ENCODE results near the gene CDH2. TPM values are rescaled to one million over a fixed set of nuclear protein-coding genes. Genes with fewer than 3 reads are reported as not detected.

The CDH2 gene
- total RNA-seq, 1 experiment from 2014 or later: not detected

DNA sequence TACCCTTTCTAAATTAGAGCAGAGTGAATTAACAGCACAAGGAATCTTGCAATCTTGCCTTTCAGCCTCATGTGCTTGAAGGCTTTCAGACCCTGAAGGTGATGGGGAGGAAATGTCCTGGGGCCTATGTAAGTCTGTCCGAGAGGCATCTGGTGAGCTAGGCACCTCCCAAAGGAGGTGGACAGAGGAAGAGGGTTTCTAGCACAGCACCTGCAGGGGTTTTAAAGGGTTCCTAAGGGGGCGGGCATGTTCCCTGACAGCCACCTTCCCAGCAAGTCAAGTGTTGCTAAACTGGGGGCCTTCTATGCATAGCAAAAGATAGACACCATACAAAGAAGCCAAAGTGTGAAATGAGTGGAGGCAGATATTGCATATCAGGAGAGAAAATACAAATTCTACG is 88.5 kb downstream of the CDH2 start:
- DNase-seq (ENCODE audit: low spot score): no peak

DNA sequence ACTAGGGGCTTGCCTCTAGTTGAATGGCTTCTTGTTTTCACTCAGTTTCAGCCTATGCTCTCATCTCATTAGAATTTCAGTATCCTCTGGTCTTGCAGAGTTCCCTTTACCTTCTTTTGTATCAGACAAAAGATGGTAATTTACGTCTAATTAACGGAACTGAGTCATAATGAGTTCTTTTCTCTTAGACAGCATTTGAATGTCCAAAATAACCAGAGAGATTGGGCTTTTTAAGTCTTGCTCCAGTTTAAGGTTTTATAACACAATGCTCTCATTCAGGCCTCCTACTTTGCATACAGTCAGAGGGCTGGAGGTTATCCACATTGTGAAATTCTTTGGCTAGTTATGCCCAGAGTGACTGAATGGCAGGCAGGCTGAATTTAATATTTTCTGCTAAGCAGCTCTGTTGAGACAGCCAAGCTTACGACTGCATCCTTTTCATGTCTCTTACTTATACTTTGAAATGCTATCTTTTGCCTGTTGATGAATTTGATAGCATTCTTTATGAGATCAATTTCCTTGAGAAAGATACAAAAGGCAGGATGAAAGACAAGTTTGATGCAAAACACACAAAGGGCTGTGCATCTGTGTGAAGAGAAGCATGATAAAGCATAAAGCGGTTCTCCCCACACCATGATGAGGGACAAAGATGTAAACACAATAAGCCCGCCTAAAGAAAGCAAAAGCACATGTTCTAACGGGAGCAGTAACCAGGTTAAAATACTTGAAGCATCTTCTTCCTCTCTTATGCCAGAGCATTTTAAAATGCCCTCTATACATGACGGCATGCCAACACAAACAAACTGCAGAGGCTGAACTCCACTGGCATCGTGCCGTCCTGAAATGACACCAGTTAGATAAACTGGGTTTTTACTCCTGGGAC is 90.0 kb downstream of the CDH2 start:
- no peak for DNase-seq (ENCODE audit: low spot score)

DNA sequence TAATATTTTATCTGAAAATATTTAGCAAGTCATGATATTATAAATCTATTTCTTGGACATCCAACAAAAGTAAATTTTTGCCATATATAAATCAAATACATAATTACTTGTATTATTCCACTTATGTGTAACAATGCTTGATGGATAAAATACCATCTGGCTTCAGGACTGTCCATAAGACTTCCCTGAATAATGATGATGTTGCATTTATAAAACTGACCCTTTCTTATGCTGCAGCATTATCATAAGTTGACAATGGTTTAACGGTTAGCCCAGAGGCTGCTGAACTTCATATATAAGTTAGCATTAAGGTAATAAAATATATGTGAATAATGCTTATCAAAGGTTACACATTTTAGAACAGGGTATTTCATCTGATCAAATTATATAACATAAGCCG is 95.4 kb downstream of the CDH2 start:
- no peak for DNase-seq (ENCODE audit: low spot score)

DNA sequence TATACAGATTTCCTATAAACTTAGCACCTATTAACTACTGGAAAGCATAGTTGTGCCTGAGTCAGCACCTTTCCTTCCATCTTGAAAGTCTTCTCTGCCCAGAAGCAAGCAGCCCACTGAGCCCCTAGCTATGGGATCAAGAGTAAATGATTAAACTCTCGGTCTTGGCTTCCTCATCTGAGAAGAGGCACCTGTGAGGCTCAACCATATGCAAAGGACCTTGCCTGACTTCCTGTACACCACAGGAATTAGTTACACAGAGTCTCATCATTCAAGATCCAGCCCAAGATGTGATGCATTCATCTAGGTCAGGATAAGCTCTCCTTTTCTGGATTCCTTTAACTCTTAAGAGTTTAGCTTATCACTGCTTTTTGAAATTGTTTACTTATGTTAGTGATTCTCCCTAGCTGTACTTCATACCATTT is 96.0 kb downstream of the CDH2 start:
- no peak for DNase-seq (ENCODE audit: low spot score)

DNA sequence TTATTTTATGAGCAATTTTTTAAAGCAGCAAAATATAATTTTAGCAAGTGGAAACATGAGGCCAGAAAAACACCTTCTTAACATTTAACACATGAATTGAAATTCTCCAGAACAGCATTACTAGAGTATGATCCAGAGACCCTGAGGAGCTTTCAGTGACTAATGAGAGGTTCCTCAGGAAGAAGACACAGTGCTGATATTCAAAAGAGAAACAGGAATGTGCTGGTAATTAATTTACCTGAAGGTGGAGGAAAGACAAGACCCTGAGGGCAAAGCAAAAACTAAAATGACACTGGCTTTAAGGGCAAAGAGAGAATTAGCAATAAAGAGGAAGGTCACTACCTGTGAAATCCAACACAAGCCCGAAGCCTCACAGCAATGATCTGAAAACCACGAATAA is 97.0 kb downstream of the CDH2 start:
- no peak for DNase-seq (ENCODE audit: low spot score)

DNA sequence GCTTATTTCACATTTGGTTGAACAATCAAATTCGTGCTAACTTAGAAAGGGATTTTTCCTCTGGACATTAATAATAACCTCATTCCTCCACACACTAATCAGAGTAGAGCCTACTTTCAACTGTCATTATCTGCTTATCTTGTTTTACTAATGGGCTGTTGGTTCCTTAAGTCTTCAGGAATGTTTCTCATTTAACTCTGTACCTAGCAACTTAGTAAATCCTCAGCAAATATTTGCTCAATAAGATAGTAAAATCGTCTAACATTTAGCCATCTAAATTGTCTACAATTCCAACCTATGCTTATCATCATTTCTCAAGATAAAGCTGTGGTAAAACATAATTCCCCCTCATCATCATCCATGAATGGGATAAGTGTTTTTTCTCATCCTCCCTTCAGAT is 98.1 kb downstream of the CDH2 start:
- DNase-seq (ENCODE audit: low spot score): no peak

DNA sequence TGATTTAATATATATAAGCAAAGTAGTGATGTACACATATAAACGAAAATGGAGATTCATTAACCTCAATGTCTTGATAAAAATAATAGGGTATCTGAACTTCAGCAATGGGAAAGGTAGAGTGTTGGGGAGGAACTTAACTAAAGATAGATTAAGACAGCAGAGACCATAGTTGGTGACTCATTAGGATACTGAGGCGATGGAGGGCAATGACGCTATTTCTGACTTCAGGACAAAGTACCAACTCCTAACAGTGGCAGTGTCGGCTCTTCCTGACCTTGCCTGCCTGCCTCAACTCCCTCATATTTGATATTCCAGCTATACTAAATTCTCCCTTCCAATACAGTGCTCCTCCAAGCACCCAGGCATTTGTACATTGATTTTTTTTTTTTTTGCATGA is 98.6 kb downstream of the CDH2 start:
- no peak for DNase-seq (ENCODE audit: low spot score)

DNA sequence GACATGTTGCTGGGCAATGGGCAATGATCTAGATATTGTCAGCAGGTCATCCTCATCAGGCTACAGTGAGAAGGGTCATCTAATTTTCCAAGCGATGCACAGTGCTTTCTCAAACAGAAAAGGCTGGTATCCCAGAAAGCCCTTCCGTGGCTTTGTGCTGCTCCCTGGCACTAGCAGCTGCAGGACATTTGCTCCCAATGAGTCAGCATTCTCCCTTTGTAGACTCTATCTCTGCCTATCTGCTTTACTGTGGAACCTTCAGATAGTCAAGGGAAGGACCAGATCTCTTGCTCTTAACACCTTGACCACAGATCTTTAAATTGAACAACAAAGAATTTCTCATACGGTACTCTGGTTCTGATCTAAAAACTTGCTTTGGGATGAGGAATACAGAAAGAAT is 101.4 kb downstream of the CDH2 start:
- DNase-seq (ENCODE audit: low spot score): no peak

DNA sequence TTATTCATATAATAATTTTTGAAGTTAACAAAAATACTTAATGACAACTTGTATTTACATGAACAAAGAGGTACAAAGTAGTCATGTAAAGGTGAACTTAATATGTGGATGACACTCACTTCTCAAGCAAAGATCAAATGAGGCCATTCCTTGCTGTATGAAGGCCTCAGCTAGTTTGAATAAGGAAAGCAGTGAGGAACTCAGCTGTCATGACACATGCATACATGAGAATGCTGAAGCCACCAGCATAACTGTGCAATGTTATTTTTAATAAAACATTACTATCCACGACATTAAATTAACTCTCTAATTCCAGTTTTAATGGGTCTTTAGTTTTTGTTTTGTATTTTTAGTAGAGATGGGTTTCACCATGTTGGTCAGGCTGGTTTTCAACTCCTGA is 102.9 kb downstream of the CDH2 start:
- no peak for DNase-seq (ENCODE audit: low spot score)

DNA sequence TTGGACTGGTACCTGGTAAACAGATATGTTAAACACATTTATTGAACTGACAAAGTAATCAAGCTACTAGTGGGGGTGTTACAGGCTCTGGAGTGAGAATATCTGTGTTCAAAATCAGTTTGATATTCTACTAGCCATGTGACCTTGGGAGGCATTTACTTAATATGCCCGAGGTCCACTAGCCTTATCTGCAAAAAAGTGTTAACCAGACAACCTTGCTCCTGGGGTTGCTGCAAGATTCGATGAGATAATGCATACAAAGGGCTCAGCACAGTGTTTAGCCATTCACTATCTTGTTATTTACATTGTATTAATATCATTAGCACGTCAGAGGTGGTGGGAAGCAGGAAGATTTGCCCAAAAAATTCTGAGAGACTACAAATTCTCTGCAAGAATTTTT is 103.3 kb downstream of the CDH2 start:
- DNase-seq (ENCODE audit: low spot score): no peak

DNA sequence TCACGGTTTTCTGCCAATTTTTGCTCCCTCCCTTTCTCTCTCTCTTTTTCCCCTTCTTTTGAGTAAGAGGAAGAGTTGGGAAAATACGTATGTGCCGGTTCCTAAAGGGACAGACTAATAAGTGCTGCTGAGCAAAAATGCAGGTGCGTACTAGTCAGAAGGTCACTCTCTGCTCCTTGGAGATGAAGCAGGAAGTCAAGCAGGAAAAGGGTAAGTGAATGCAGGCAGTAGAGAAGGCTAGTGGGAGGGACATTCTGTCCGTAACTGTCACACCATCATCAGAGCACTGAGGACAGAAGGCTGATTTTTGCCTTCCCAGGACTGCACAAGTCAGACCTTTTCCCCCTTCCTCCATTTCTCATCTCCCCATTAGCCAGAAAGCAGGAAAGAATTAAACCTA is 105.7 kb downstream of the CDH2 start:
- DNase-seq (ENCODE audit: low spot score): no peak

DNA sequence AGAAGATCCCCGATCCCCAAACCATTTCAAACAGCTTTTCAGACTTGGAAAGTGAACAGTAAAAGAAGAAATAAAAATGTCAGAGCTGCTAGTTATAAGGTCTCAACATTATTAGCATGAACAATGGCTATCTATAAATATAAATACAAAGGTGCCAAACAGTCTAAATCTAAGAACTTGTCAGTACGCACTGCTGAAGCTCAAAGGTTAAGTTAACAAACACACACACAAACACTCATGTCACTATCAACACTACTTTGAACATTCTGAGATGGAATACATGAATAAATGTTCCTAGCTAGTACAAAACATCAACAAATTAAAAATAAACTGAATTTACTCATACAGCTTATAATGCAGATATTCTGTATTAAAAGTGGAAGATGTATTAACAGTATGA is 108.7 kb downstream of the CDH2 start:
- no peak for DNase-seq (ENCODE audit: low spot score)

DNA sequence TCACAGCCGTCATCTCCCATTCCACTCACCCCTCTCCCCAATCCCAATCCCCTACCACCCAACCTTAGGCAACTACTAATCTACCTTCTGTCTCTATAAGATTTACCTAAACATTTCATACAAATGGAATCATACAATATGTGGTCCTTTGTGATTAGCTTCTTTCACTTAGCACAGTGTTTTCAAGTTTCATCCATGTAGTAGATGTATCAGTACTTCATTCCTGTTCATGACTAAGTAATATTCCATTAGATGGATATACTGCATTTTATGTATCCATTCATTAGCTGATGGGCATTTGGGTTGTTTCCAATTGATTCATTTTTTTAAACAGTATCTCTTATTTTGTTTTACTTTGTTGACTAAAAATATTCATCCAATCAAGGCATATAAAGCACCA is 109.6 kb downstream of the CDH2 start:
- no peak for DNase-seq (ENCODE audit: low spot score)

DNA sequence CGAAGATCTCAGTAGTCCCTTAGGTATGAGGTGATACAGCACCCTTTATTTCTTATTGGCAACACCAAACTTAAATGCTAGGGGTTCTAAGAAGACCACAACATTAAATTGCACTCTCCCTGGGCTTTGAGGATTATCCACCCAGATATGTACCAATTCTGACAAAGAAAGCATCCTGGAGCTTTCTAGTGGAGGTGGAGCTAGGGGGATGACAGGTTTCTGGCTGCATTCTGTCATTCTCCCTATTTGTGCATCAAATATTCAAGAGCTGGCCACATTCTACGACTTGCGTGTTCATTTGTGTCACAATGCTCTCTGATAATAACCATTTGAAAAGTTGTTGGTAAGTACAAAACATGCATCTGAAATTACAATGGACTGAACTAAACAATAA is 111.1 kb downstream of the CDH2 start:
- no peak for DNase-seq (ENCODE audit: low spot score)

DNA sequence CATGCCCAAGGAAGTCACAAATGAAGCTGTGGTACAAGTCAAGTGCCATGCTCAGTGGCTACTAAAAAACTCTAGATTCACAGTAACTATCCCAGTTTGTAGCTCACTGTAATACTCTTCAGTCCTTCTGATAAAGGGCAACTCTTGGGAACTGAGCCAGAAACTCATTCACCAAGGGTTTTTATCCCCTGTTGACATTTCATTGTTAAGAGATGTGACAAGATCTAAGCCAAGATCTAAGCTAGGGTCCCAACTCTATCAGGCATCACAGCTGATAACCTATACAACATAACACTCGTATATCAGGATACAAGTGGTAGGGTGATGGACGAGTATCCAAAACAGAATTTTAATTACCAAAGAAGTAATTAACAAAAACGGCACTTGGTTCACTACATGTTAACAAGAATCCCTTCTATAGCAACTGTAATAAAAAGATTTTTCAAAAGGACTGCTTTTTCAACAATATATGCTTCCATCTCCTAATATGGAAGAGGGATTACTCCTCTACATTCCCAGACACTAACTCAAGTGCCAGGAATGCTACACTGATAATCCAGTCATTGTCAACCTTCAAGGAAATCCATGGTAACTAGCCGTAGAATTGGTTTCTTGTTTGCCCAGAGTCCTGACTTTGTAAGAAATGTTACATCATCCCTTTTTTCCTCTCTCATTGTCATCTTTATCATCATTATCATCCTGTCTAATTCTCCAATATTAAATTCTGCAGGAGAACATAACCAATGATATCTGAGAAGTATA is 111.7 kb downstream of the CDH2 start:
- no peak for DNase-seq (ENCODE audit: low spot score)

DNA sequence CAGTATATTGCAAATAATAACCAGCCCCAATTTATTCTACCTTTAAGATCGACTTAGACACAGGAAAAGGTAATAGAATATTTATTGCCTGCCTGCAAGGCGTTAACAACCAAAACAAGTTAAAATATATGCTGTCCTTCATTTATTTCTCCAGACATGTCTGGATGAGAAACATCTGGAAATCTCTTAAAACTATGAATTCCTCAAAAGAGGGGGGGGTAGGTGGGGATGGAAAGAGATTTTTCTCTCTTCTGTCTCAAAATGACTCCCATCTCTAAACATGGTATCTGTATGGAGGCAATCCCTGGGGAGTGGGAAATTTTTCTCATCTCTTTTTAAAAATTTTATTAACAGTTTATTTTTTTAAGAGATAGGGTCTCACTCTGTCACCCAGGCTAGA is 113.0 kb downstream of the CDH2 start:
- DNase-seq (ENCODE audit: low spot score): no peak

DNA sequence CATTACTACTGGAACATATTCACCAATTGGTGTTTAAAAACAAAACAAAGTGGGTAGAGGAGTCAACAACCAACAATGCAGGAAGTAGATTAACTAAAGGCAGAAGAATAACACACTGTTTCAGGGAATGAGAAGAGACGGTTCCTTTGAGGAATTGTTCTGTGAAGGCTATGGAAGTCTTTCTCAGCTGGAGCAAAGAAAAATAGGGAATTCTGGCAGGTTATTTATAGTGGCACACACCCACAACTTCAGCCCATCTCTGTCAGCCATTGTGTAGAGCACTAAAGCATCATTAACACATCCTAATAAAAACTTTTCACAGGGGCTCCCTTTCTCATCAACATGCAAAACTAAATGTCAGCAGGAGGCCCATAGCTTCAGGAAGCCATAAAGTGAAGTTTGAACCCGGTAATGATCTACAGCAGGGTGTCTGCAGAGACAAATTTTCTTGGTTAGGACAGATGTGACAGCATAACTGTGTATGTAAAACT is 113.6 kb downstream of the CDH2 start:
- DNase-seq (ENCODE audit: low spot score): no peak

DNA sequence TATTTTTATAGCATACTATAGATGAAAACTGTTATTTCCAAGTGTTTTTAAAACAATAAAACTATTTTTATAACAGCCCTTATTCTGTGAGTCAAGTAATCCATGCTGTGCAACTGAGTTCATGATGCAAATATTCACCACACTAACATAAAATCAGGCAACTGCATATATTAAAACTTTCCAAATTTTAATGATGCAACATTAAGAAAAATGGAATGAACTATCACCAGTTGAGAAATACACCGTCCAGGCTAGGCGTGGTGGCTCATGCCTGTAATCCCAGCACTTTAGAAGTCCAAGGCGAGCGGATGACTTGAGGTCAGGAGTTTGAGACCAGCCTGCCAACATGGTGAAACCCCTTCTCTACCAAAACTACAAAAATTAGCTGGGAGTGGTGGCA is 114.5 kb downstream of the CDH2 start:
- no peak for DNase-seq (ENCODE audit: low spot score)

DNA sequence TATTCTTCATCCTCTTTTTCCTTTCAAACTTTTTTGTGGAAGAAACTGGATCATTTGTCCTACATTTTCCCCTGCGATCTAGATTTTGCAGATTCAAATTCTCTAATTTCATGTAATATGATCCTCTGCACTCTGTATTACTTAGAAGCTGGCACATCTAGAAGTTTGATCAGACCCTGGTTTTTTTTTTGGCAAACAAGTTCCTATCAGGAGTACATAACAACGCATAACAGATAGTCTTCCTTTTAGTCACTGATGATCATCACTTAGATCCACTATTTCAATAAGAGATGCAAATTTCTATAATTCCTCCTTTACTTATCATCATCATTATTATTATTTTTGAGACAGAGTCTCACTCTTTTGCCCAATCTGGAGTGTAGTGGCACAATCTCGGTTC is 117.1 kb downstream of the CDH2 start:
- no peak for DNase-seq (ENCODE audit: low spot score)

DNA sequence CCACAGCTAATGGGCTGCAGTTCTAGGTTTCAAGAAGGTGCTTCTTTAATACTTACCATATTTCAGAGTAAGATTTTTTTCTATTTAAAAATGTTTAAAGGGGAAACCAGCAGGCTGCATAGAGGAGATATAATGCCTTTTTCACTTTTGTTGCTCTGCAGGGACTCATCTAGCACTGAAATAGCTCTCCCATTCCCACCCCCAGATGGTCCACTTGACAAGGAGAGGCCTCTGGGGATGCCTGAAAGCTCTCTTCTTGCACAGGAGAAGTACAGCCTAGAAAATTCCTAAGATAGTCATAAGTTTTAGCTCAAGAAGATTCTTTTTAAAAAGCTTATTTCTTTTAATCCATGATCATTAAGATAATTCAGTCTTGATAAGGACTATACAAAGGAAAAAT is 126.4 kb downstream of the CDH2 start:
- no peak for DNase-seq (ENCODE audit: low spot score)

DNA sequence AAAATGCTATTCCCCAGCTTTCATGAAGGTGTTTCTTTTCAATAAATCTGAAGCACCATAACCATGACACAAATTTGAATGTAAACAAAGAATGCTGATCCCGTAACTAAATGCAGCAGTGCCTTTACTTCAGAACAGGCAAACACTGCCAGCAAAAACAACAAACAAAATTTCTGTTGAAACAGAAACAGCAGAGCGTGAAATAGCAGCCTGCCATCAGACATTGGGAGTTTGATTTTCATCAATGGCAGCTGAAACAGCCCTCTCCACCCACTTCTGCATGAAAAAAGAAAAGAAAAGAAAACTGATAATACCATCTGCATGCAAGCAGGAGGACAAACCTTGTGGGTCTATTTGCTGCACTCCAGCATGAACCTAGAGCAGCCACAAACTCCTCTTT is 128.3 kb downstream of the CDH2 start:
- no peak for DNase-seq (ENCODE audit: low spot score)

DNA sequence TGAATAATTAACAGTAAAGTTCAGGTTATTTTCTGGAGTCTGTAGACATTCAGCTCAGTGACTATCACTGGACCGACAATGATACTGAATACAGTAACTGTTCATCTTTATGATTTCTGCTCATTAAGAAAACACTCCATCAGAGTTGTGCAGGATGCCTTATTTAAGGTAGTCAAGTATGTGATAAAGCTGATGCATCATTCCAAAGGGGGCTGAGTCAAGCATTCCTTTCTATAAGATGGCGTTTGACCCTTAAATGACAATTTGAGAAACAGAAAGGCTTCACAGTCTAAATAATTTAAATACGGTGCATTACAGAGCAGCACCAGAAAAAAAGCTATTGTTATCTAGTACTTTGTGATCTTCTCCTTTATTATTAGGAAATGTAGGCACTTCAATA is 131.1 kb downstream of the CDH2 start:
- no peak for DNase-seq (ENCODE audit: low spot score)

All from HT-29 (cell line).